Endometrial microvascular endothelial cells (primary cell): ENCODE measurements around the gene TPSAB1. TPM values are rescaled to one million over a fixed set of nuclear protein-coding genes. Genes with fewer than 3 reads are reported as not detected.

Experiments used
- in situ Hi-C: cut with HindIII; loops from 2 replicates; pipeline ENCODE4 v1.10.0; 2017; ENCODE audit warnings: low sequenced_read_pairs, low pct_unique_long_range_greater_than_20kb; ENCODE audit errors: inconsistent ontology term
- total RNA-seq: library from RNA; depleted of rRNA; stranded (reverse); fragments of >200 nt; gene quantifications from one replicate; pipeline ENCODE4 v1.2.3, GENCODE V29; 2015; ENCODE audit errors: inconsistent ontology term

Gene TPSAB1
- total RNA-seq, 1 donor from 2014 or later = not detected

GRCh38 chr16:1277617-1278282 is 37.2 kb downstream of the TPSAB1 start:
- in situ Hi-C loops = no loop called here

DNA sequence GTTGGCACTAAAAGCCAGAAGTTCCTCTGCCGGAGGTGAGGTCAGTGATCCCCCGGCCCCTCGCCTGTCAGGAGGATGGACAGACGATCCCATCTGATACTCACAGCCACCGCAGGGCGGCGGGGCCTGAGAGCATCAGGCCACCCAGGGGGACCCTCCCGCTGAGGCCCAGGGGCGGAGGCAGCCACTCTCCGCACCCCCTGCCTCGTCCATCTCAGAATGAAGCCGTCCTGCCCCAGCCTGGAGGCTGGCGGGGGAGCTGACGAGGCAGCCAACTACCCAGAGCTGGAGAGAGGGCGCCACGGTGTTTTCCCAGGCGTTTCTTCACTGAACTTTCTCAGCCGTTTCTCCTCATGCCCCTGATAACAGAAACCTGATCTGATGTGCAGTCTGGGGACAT is 38.0 kb downstream of the TPSAB1 start:
- in situ Hi-C loops = no loop called here

- in situ Hi-C loops = no loop called here
These were observed 38.8 kb downstream of the TPSAB1 start for GRCh38 chr16:1279081-1279944.

DNA sequence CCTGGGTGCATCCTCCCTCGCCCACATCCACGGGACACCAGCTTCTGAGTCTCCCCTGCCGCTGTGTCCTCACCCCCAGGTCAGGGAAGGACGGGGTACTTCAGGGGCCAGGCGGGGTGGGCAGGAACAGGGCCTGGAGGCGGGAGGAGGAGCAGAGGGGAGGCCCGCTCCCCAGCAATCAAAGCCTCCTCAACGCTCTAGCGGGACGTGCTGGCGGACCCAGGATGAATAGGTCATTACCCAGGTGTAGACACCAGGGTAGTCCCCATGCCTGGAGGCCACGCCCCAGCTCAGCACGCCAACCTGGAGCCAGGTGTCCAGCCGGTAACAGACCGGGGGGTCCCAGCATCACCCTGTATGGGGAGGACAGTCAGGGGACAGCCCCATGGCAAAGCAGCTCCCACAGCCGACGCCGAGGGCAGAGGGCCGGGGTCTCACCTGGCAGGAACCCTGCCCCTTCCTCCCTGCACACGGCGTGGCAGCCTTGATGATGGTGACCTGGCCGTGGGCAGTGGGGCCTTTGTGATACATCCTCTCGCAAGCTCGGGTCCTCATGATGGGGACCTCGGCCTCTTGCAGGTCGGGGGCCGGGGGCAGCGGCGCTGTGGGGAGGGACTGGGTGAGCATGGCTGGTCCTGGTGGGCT is 39.6 kb downstream of the TPSAB1 start:
- in situ Hi-C loops = no loop called here

- in situ Hi-C loops = no loop called here
These were observed 40.3 kb downstream of the TPSAB1 start for GRCh38 chr16:1280783-1281182.

DNA sequence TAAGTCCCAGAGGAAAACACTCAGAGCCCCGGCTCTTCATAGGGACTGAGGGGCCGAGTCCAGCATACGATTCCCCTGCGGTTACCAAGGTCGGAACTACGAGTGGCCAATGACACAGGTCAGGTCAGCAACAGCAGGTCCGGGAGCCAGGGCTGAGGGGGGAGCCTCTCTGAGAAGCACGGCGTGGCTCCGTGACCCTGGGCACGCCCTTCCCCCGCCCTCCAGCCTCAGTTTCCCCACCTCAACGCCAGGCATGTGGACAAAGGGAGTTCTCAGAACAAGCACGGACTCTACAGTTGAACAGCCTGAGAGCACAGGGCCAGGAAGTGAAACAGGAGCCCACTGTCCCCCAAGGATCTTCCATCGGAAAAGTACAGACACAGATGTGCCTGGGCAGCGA is 41.0 kb downstream of the TPSAB1 start:
- in situ Hi-C loops = no loop called here

DNA sequence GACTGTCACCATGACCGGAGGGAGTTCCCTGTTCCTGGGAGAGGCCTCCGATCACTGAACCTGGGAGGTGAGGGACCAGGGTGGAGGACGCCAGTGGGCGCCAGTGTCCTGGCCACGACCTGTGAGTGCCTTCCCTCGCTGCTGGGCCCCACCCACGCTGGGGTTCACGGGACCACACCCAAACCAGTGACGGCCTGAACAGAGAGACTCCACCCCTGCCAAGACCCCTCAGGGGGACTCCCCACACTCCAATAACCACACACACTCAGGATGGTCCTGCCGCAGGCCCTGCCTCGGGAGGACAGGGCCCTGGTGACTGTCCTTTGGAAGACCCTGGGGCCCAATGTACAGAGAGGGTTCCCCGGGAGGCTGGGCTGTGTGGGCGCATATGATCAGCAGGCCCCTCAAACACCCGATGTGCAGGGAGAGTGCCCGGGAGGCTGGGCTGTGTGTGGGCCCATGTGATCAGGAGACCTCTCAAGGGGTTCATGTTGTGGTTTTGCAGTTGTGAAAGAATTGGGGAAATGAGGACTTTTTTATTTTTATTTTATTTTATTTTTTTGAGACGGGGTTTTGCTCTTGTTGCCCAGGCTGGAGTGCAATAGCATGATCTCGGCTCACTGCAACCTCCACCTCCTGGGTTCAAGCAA is 41.9 kb downstream of the TPSAB1 start:
- in situ Hi-C loops = no loop called here

DNA sequence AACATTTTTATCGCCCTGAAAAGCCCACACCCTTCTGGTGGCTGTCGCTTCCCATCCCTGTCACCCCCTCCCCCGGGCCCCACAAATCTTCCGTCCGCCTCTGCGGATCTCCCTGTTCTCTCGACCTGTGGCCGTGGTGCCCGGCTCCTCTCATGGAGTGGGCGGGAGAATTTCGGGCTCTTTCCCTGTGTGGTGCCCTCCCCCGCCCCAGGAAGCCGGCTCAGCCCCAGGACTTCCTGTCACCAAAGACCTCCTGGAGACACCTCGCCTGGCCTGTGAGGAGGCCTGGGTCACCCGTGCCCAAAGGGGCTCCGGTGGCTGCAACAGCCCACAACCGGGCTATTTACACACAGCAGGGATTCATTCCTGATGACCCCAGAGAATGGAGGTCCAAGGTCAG is 42.8 kb downstream of the TPSAB1 start:
- in situ Hi-C loops = no loop called here

- in situ Hi-C loops = no loop called here
These were observed 43.6 kb downstream of the TPSAB1 start for GRCh38 chr16:1283996-1284616.

DNA sequence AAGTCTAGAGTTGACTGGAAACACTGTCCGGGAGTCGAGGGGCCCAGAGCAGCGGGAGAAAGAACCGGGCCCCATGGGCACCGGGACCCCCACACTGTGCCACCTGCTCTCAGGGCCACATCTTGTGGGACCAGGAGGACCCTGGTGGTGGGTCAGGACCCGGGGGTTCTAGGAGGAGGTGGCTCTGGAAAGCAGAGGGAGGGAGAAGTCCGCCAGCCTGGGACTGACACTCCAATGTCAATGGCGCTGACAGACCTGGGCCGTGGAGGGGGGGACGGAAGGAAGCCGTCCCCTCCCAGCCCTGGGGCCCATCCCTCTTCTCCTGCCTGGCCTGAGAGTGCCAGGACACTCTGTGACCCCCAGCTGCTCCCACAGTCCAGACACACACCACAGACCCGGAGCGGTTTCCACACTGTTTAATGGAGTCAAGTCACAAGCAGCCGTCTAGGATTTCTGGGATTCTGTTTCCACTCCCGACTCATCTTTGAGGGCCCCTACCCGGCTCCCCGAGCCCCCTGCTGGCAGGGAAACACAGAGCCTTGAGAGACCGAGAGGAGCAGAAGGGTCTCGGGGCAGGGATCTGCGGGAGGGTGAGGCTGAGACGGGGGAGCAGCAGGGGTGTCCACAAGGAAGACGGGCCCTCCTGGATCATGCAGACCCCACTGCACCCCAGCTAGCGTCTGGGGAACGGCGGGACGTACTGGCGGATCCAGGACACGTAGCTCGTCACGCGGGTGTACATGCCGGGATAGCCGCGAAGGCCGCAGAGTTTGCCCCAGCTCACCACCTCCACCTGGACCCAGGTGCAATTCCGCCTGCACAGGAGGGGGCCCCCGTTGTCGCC is 45.4 kb downstream of the TPSAB1 start:
- in situ Hi-C loops = no loop called here

- in situ Hi-C loops = no loop called here
These were observed 46.1 kb downstream of the TPSAB1 start for GRCh38 chr16:1286513-1287094.

GRCh38 chr16:1287982-1288670 is 47.6 kb downstream of the TPSAB1 start:
- in situ Hi-C loops = no loop called here

DNA sequence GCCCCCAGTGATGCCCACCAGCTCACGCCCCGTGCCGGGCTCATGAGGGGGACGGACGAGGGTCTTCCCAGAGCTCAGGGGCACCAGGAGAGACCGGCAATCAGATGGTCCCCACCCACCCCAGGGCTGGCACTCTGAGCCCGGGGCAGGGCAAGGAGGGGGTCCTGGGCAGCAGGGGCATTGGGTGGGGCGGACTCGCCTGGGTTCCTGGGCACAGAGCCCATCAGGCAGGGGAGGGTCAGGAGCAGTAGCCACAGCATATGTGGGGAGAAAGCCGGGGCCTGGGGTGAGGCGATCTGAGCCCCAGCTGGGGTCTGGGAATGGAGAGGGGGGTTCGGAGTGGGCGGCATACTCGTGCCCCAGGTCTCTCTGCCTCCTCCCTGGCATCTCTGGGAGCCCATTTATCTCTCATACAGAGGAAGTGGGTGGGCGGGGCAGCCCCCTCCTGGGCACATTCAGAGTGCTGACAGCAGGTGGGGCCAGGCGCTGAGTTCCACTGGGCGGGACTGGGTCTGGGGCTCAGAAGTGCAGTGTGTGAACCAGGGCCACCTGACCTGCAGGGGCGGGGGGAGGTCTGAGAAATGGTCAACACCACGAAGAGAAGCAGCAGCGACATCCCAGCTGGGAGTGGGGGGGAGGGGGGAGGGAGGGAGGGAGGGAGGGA is 48.4 kb downstream of the TPSAB1 start:
- in situ Hi-C loops = no loop called here

DNA sequence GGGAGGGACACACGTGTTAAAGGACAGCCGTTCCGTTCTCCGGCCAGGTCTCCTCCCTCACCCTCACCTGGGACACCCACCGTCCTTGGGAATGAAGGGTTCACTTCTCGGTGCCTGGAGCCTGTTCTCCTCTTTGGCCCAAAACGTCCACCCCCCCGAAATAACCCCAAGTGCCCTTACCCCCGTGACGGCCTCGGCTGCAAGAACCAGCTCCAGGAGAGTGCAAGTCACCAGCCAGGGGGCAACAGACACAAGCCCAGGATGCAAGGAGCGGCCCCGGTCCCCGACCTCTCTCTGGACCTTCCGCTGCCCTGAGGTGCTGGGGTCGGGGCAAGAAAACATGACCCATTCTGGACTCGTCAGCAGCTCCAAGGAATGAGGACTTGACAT is 49.0 kb downstream of the TPSAB1 start:
- in situ Hi-C loops = no loop called here

GRCh38 chr16:1290063-1290501 is 49.6 kb downstream of the TPSAB1 start:
- in situ Hi-C loops = no loop called here

- in situ Hi-C loops = no loop called here
These were observed 50.5 kb downstream of the TPSAB1 start for GRCh38 chr16:1290860-1291575.
